Body of pancreas (tissue), 4 donors: ENCODE data around the gene ADD1.

ENCODE experiments used
- POLR2A ChIP-seq, 3 donors: fragments of 450-650 bp; IDR thresholded peaks; one replicate each; pipeline ENCODE4 v1.6.1; 2016; ENCODE audit warnings: antibody characterized with exemption in 3 of 3, mild to moderate bottlenecking in 2 of 3
- TF ChIP-seq, protein P1 (sequence below), 7 experiments: fragments of 450-650 bp in 4 of 7; fragments of 200-600 bp in 3 of 7; sonication (generic) in 3 of 7; IDR thresholded peaks; one replicate each; pipeline ENCODE4 v1.5.1; 2016 to 2019; ENCODE audit warnings: antibody characterized with exemption in 7 of 7

DNA sequence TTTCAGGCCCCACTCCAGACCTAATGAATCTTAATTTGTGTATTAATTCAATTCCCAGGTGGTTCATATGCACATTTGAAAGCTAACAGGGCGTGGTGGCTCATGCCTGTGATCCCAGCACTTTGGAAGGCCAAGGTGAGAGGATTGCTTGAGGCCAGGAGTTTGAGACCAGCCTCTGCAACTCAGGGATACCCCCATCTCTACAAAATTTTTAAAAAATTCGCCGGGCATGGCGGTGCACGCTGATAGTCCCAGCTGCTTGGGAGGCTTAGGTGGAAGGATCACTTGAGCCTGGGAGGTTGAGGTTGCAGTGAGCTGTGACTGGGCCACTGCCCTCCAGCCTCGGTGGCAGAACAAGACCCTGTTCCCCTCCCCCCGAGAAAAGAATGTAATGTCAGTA, 31.2 kb downstream of the ADD1 start:
- TF ChIP-seq, protein P1, sequence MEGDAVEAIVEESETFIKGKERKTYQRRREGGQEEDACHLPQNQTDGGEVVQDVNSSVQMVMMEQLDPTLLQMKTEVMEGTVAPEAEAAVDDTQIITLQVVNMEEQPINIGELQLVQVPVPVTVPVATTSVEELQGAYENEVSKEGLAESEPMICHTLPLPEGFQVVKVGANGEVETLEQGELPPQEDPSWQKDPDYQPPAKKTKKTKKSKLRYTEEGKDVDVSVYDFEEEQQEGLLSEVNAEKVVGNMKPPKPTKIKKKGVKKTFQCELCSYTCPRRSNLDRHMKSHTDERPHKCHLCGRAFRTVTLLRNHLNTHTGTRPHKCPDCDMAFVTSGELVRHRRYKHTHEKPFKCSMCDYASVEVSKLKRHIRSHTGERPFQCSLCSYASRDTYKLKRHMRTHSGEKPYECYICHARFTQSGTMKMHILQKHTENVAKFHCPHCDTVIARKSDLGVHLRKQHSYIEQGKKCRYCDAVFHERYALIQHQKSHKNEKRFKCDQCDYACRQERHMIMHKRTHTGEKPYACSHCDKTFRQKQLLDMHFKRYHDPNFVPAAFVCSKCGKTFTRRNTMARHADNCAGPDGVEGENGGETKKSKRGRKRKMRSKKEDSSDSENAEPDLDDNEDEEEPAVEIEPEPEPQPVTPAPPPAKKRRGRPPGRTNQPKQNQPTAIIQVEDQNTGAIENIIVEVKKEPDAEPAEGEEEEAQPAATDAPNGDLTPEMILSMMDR (IDR thresholded peaks at IDR 0.05), result no peak
- no peak for TF ChIP-seq POLR2A (IDR thresholded peaks at IDR 0.05)
